ENCODE measurements around the gene GPR135. TPM values are rescaled to one million over a fixed set of nuclear protein-coding genes. Genes with fewer than 3 reads are reported as not detected.

GPR135 gene, protein sequence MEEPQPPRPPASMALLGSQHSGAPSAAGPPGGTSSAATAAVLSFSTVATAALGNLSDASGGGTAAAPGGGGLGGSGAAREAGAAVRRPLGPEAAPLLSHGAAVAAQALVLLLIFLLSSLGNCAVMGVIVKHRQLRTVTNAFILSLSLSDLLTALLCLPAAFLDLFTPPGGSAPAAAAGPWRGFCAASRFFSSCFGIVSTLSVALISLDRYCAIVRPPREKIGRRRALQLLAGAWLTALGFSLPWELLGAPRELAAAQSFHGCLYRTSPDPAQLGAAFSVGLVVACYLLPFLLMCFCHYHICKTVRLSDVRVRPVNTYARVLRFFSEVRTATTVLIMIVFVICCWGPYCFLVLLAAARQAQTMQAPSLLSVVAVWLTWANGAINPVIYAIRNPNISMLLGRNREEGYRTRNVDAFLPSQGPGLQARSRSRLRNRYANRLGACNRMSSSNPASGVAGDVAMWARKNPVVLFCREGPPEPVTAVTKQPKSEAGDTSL
- total RNA-seq (ENCODE audit: low replicate concordance) = 0.82 and 2.6 TPM in 2 replicates

DNA sequence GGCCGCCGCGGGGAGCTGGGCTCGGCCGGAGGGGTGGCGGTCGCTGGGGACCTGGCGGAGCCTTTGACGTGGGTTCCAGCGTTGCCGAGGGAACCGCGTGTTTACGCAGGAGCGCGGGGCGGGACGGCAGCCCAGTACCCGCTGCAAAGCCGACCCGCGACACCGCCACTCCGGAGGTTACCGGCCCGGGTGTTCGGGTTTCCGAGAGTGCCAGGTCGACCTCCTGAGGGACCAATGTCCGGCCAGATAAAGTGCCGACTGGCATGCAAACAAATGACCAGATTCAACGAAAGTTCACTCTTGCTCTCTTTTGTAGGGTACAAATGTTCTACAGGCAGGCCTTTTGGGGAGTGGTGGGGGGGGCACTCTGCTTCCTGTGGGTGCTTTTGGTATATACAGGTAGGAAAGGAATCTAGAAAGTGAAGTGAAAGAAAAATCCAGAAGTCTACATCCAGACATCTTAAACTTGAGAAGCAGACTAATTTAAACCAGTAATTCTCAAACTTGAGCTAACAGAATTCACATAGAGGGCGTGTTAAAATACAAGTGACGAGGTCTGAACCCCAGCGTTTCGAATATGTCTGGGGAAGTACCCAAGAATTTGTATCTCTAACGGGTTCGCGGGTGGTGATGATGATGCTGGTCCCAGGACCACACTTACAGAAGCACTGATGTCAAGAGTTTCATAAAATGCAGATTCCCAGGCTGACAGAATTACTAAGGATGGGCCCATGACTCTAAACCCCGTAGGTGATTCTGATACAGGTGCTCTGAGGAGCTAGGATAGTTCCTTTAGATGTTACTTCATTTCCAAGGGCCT lies at the start of gene GPR135:
Gene GPR135, minus strand, starts transcription at position 65 of the 820 bp plus-strand sequence. CDS start 154 bp downstream, outside the sequence.

DNA sequence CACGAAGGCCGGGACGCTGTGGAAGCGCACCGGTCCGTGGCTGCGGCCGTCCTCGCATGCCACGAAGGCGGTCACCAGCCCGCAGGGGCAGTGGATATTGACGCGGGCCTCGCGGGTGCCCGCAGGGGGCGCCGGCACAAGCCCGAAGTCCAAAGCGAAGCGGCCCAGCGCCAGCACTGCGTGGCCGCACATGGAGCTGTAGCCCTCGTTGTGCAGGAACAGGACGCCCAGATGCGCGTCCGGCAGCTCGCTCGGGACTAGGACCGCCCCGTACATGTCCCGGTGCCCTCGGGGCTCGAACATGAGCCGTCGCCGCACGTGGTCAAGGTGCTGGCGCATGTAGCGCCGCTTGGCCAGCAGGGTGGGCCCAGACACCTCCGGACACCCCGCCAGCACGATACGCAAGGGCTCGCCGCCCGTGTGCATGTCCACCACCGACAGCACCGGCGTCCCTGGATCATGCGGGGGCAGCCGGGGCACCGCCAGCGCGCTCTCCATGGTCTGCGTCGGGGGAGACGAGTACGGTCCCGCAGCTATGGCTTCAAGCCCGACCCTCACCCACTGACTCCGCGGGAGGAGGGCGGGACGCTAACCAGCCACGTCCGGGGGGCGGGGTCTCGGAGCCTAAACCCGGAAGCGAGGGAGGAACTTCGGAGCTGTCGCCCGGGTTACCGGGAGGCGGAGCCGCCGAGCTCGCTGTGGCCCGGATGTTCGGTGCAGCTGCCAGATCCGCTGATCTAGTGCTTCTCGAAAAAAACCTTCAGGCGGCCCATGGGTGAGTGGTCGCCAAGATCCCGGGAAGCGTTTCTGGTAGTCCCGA lies 18.8 kb upstream of the GPR135 start, which contains the start of the genes JKAMP and L3HYPDH:
Gene JKAMP, plus strand, starts transcription at position 699 of the 820 bp plus-strand sequence. Its CDS starts 73 bp downstream, at position 772.
Gene L3HYPDH, minus strand, starts transcription at position 590 of the 820 bp plus-strand sequence. Its CDS starts 92 bp downstream, at position 498.

Other genes with a start within 250 kb of the GPR135 start
- 24.2 and 79.6 TPM in 2 replicates for gene L3HYPDH, start 19.0 kb upstream of the GPR135 start, total RNA-seq (ENCODE audit: low replicate concordance)
- 44.0 and 62.5 TPM in 2 replicates for gene JKAMP, start 19.1 kb upstream of the GPR135 start, total RNA-seq (ENCODE audit: low replicate concordance)
- not detected in 2 replicates for gene CCDC175, start 111.4 kb upstream of the GPR135 start, total RNA-seq (ENCODE audit: low replicate concordance)